Breast epithelium (tissue), 3 donors: ENCODE results near the gene ENSA.

Source experiments
- CTCF ChIP-seq, 3 donors: fragments of 450-650 bp; IDR thresholded peaks; one replicate each; pipeline ENCODE4 v1.5.1; 2016 to 2017; ENCODE audit warnings: antibody characterized with exemption in 3 of 3, mild to moderate bottlenecking in 3 of 3, moderate library complexity in 3 of 3
- POLR2AphosphoS5 ChIP-seq, 3 donors: sonication (generic); formaldehyde crosslinking; IDR thresholded peaks; one replicate each; pipeline ENCODE4 v1.6.1; 2017; ENCODE audit warnings: antibody characterized with exemption in 3 of 3

DNA sequence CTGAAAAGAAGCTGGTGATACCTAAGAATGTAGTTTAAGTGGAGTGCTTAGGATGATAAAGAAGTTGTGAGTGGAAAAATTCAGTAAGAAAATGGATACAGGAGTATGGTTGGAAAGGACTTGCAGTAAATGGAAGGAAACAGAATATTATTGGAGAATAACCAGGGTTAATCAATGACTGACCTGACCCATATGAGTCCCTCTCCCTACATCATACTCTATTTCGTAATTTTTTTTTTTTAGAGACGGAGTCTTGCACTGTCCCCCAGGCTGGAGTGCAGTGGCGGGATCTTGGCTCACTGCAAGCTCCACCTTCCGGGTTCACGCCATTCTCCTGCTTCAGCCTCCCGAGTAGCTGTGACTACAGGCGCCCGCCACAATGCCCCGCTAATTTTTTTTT lies 33.4 kb upstream of the ENSA start:
- TF ChIP-seq POLR2AphosphoS5 (IDR thresholded peaks at IDR 0.05) (no peak), CTCF (IDR thresholded peaks at IDR 0.05) (no peak)
